ENCODE measurements around the gene ENPP5.

- TF ChIP-seq CTCF (conservative IDR thresholded peaks at IDR 0.05; ENCODE audit: low read length) (no peak), EZH2phosphoT487 (IDR thresholded peaks at IDR 0.05; ENCODE audit: borderline replicate concordance, low read depth, low read length) (no peak)
These were observed 30.9 kb upstream of the ENPP5 start for GRCh38 chr6:46201702-46202101.
